AG09309 (cell line): ENCODE results near the gene MZT1.

Source experiments
- DNase-seq: peaks from one replicate; pipeline ENCODE4 v3.0.0-alpha.2; 2010; ENCODE audit warnings: low read depth
- H3K4me3 ChIP-seq: 2 replicates; pipeline ENCODE4 v1.5.1; 2011; ENCODE audit warnings: mild to moderate bottlenecking, low read depth, low read length, moderate library complexity; ENCODE audit not compliant: control insufficient read depth
- CTCF ChIP-seq: IDR thresholded peaks from 2 replicates; pipeline ENCODE4 v1.5.1; 2011; ENCODE audit warnings: mild to moderate bottlenecking, low read depth, low read length, inconsistent platforms; ENCODE audit not compliant: insufficient read depth, control insufficient read depth; ENCODE audit errors: missing control alignments

MZT1 gene

GRCh38 chr13:72716776-72717175, 10.7 kb downstream of the MZT1 start:
- DNase-seq = no peak
- TF ChIP-seq CTCF = no peak
- H3K4me3 ChIP-seq = no peak overlapping the region

- no peak overlapping the region for H3K4me3 ChIP-seq
- TF ChIP-seq CTCF = no peak
- DNase-seq = no peak
Observed at GRCh38 chr13:72700509-72700908, 26.9 kb downstream of the MZT1 start.

DNA sequence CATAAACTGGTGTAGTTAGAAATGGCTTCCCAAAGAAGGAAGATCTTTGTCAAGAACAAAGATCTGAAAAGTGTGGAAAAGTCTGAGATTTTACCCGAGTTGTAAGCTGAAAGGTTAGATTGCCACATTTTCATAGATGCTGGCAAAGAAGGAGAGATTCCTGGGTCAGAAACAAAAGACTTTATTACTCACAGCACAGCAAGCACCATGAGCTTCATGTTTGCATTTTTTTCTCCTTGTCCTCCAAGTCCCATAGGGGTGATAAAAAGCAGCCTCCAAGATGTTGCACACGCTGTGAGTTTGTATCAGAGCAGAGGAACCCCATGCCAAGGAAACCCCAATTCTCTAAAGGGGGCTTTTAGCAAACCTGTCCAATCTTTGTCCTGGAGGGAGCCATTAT, 29.3 kb downstream of the MZT1 start:
- DNase-seq = no peak
- no peak overlapping the region for H3K4me3 ChIP-seq
- TF ChIP-seq CTCF = no peak

DNA sequence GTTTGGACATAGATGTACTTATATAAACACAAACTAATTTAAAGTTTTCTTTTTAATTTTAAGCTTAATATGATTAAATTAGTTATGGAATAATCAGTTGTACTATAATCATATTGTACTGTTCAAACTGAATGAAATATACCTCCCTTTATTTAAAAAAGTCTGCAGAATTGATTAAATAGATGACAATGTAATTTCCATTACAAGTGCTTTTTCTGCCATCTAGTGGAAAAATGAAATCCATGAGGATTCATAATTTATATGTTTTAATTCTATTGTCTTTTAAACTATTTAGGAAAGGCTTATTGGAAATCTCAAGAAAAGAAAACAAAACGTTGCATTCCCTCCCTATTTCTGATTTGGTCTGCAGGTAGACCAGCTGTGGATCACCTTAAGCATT, 30.9 kb downstream of the MZT1 start:
- TF ChIP-seq CTCF = no peak
- DNase-seq = no peak
- no peak overlapping the region for H3K4me3 ChIP-seq

DNA sequence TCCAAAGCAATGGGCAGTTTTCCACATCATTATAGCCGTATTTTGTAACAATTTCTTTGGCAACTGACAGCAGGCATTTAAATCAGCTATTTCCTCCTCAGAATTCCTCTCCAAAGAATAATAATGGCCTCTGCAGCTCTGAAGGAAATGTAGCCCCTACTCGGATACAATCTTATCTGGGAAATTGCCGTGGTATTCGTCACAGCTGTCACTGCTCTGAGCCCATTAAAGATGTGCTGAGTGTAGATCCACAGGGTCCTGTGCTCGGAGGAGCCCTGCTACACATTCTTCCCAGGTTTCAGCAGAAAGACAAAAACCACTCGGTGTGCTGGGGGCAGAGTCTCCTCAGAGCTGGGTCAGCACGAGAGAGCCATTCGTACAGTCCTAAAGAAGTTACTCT, 33.1 kb downstream of the MZT1 start:
- no peak for DNase-seq
- H3K4me3 ChIP-seq = no peak overlapping the region
- no peak for TF ChIP-seq CTCF

- no peak for TF ChIP-seq CTCF
- no peak overlapping the region for H3K4me3 ChIP-seq
- DNase-seq = no peak
Observed at GRCh38 chr13:72693832-72694231, 33.6 kb downstream of the MZT1 start.

DNA sequence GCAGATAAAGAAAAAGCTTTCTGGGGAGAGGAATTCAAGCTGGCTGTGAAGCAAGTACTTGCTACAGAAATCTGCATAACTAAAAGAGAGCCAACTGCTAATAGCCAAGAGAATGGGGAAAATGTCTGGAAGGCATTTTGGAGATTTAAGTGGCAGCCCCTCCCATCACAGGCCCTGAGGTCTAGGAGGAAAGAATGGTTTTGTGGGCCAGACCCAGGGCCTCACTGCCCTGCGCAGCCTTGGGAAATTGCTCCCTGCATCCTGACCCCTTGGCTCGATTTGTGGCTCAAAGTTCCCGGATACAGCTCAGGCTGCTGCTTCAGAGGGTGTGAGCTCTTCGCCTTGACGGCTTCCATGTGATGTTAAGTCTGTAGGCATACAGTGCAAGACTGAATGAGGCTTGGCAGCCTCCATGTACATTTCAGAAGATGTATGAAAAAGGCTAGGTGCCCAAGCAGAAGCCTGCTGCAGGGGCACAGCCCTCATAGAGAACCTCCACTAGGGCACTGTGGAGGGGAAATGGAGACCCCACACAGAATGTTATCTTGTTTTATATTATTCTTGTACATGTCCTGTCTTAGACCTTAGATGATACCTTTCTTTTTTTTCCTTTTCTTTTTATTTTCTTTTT, 34.4 kb downstream of the MZT1 start:
- H3K4me3 ChIP-seq = no peak overlapping the region
- DNase-seq = no peak
- no peak for TF ChIP-seq CTCF
